Upper lobe of left lung (tissue), 4 donors: ENCODE results near the gene PCNX2.

Source experiments
- EP300 ChIP-seq, 4 donors: sonication (generic); formaldehyde crosslinking; IDR thresholded peaks; one replicate each; pipeline ENCODE4 v1.5.1; 2017; ENCODE audit warnings: antibody characterized with exemption in 4 of 4, control low read depth in 2 of 4
- POLR2A ChIP-seq, 4 donors: fragments of 450-650 bp; IDR thresholded peaks; one replicate each; pipeline ENCODE4 v1.5.1; 2016 to 2017; ENCODE audit warnings: antibody characterized with exemption in 4 of 4, mild to moderate bottlenecking in 2 of 4
- POLR2AphosphoS5 ChIP-seq, 2 donors: sonication (generic); formaldehyde crosslinking; IDR thresholded peaks; one replicate each; pipeline ENCODE4 v1.5.1; 2017; ENCODE audit warnings: antibody characterized with exemption in 2 of 2
- TF ChIP-seq, protein P1 (sequence below), 6 experiments: fragments of 450-650 bp in 4 of 6; fragments of 200-600 bp in 2 of 6; sonication (generic) in 2 of 6; IDR thresholded peaks; one replicate each; pipeline ENCODE4 v1.5.1; 2016 to 2019; ENCODE audit warnings: antibody characterized with exemption in 6 of 6

DNA sequence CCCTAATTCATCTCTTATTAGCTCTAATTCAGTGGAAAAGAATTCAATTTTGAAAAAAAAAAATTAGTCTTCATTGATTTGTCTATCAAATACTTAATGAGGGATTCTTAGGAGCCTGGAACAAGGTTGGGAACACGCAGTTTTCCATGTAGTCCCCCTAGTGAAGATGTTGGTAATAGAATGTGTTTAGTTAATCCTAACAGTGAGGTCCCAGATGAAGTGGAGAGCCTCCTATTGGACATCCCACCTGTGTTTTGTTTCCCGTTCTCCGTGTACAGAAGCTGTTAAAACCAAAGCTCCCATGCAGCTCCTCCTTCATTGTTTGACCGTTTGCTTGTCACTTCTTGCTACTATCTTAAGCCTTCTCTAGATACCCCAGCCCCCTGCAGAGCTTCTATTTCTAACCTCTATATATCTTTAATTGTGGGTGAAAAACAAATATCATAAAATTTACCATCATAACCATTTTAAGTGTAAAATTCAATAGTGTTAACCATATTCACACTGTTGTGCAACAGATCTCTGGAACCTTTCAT is 67.5 kb downstream of the PCNX2 start:
- TF ChIP-seq POLR2A (IDR thresholded peaks at IDR 0.05) = no peak
- TF ChIP-seq, protein P1, sequence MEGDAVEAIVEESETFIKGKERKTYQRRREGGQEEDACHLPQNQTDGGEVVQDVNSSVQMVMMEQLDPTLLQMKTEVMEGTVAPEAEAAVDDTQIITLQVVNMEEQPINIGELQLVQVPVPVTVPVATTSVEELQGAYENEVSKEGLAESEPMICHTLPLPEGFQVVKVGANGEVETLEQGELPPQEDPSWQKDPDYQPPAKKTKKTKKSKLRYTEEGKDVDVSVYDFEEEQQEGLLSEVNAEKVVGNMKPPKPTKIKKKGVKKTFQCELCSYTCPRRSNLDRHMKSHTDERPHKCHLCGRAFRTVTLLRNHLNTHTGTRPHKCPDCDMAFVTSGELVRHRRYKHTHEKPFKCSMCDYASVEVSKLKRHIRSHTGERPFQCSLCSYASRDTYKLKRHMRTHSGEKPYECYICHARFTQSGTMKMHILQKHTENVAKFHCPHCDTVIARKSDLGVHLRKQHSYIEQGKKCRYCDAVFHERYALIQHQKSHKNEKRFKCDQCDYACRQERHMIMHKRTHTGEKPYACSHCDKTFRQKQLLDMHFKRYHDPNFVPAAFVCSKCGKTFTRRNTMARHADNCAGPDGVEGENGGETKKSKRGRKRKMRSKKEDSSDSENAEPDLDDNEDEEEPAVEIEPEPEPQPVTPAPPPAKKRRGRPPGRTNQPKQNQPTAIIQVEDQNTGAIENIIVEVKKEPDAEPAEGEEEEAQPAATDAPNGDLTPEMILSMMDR (IDR thresholded peaks at IDR 0.05) = no peak
- no peak for TF ChIP-seq POLR2AphosphoS5 (IDR thresholded peaks at IDR 0.05)
- TF ChIP-seq EP300 (IDR thresholded peaks at IDR 0.05) = no peak
